ENCODE data around the gene MLPH.

MLPH gene

DNA sequence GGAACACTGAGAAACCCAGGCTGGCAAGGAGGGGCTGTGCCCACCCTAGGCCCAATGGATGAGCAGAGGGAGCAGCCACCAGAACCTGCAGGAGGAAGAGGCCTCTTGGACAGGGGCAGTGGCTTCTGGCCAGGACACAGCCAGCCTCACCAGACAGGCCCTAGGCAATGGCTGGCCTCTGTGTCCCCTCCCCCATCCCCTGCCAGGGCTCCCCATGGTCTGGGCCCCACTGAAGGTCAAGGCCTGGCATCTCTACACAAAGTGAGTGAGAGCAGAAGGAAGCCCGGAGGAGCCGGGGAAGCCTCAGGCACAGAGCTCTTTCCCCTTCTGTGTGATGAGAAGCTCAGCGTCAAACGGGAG, 85.7 kb downstream of the MLPH start:
- H3K9me3 ChIP-seq (ENCODE audit: insufficient read depth, low read length) = no peaks in the 10 kb centered on the region
- no peak overlapping the region for H3K4me2 ChIP-seq (ENCODE audit: low read depth, low read length, poor library complexity, severe bottlenecking)
- no peak overlapping the region for H3K4me3 ChIP-seq (ENCODE audit: insufficient read depth, low read length, poor library complexity, severe bottlenecking)
- no peak overlapping the region for H3K9ac ChIP-seq (ENCODE audit: low read length)
- no peaks in the 10 kb centered on the region for H3K9me2 ChIP-seq (replicated peaks; ENCODE audit: insufficient read depth, low read length)
- H3K27ac ChIP-seq (ENCODE audit: low read depth, low read length) = no peak overlapping the region
- H2AFZ ChIP-seq (ENCODE audit: low read depth, low read length, severe bottlenecking) = no peak overlapping the region
- no peaks in the 10 kb centered on the region for H3F3A ChIP-seq (ENCODE audit: insufficient read depth)
- H3K27me3 ChIP-seq (ENCODE audit: low read length) = no peaks in the 10 kb centered on the region
- TF ChIP-seq EZH2phosphoT487 (conservative IDR thresholded peaks at IDR 0.05; ENCODE audit: low read length) (no peak), CTCF (IDR thresholded peaks at IDR 0.05; ENCODE audit: insufficient read depth, low read length, poor library complexity, severe bottlenecking) (no peak)
- no peaks in the 10 kb centered on the region for H3K79me2 ChIP-seq (ENCODE audit: insufficient read depth, low read length)
- H4K20me1 ChIP-seq (ENCODE audit: low read depth, low read length) = no peaks in the 10 kb centered on the region
- H3K36me3 ChIP-seq (ENCODE audit: low read length) = no peaks in the 10 kb centered on the region

DNA sequence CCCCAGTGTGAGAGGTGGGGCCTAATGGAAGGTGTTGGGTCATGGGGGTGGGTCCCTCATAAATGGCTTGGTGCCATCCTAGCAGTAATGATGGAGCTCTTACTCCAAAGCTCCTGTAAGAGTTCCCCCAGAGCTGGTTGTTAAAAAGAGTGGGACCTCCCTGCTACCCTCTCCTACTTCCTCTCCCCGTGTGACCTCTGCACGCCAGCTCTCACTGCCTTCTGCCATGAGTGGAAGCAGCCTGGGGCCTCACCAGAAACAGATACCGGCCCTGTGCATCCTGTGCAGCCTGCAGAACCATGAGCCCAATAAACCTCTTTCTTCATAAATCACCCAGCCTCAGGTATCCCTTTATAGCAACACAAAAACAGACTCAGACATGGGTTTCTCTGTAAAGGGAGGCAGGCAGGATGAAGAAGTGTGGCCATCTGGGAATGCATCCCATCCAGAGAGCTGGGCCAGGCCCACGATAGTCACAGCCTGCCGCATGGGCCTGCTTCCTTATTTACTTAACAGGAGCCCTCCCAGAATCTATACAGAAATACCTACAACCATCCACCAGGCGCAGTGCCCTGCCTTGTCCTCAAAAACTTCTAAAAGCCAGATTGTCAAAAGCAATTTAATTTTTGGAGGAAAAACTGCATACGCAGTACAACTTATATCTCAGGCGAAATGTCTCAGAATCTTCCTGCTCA, 86.8 kb downstream of the MLPH start:
- H3K9me2 ChIP-seq (replicated peaks; ENCODE audit: insufficient read depth, low read length) = no peaks in the 10 kb centered on the region
- H3K79me2 ChIP-seq (ENCODE audit: insufficient read depth, low read length) = no peaks in the 10 kb centered on the region
- no peak overlapping the region for H3K9ac ChIP-seq (ENCODE audit: low read length)
- no peaks in the 10 kb centered on the region for H3F3A ChIP-seq (ENCODE audit: insufficient read depth)
- TF ChIP-seq EZH2phosphoT487 (conservative IDR thresholded peaks at IDR 0.05; ENCODE audit: low read length) (no peak), CTCF (IDR thresholded peaks at IDR 0.05; ENCODE audit: insufficient read depth, low read length, poor library complexity, severe bottlenecking) (no peak)
- no peaks in the 10 kb centered on the region for H4K20me1 ChIP-seq (ENCODE audit: low read depth, low read length)
- no peak overlapping the region for H3K4me3 ChIP-seq (ENCODE audit: insufficient read depth, low read length, poor library complexity, severe bottlenecking)
- no peak overlapping the region for H3K4me2 ChIP-seq (ENCODE audit: low read depth, low read length, poor library complexity, severe bottlenecking)
- H3K27ac ChIP-seq (ENCODE audit: low read depth, low read length) = no peak overlapping the region
- H2AFZ ChIP-seq (ENCODE audit: low read depth, low read length, severe bottlenecking) = no peak overlapping the region
- H3K36me3 ChIP-seq (ENCODE audit: low read length) = no peaks in the 10 kb centered on the region
- H3K27me3 ChIP-seq (ENCODE audit: low read length) = no peaks in the 10 kb centered on the region
- no peaks in the 10 kb centered on the region for H3K9me3 ChIP-seq (ENCODE audit: insufficient read depth, low read length)

DNA sequence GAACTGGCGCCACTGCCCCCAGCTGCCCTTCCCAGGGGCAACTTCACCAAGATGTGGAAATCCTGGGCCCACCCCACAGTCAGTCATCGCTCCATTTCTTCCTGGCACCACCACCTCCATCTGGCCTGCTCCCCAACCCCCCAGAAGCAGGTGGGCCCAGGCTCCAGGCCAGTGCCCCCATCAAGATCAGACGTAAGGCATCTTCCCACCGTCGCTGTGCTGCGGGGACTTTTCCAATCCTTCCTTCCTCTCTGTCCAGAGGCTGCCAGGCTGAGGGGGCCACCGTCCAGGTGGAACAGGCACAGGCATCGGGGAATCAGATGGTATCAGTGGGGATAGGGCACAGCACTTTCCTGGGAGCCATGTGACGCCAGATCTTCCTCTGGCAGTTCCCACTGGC, 87.4 kb downstream of the MLPH start:
- Histone ChIP-seq H4K20me1 (ENCODE audit: low read depth, low read length) (no peaks in the 10 kb centered on the region), H3K9me3 (ENCODE audit: insufficient read depth, low read length) (no peaks in the 10 kb centered on the region), H3K4me2 (ENCODE audit: low read depth, low read length, poor library complexity, severe bottlenecking) (no peak overlapping the region), H3K27ac (ENCODE audit: low read depth, low read length) (no peak overlapping the region), H3K27me3 (ENCODE audit: low read length) (no peaks in the 10 kb centered on the region), H3K4me3 (ENCODE audit: insufficient read depth, low read length, poor library complexity, severe bottlenecking) (no peak overlapping the region), H2AFZ (ENCODE audit: low read depth, low read length, severe bottlenecking) (no peak overlapping the region), H3K9me2 (replicated peaks; ENCODE audit: insufficient read depth, low read length) (no peaks in the 10 kb centered on the region), H3K9ac (ENCODE audit: low read length) (no peak overlapping the region), H3K36me3 (ENCODE audit: low read length) (no peaks in the 10 kb centered on the region), H3F3A (ENCODE audit: insufficient read depth) (no peaks in the 10 kb centered on the region), H3K79me2 (ENCODE audit: insufficient read depth, low read length) (no peaks in the 10 kb centered on the region)
- TF ChIP-seq CTCF (IDR thresholded peaks at IDR 0.05; ENCODE audit: insufficient read depth, low read length, poor library complexity, severe bottlenecking) = no peak
- no peak for TF ChIP-seq EZH2phosphoT487 (conservative IDR thresholded peaks at IDR 0.05; ENCODE audit: low read length)
